IMR-90 (cell line): ENCODE measurements around the gene CHMP1A. TPM values are rescaled to one million over a fixed set of nuclear protein-coding genes. Genes with fewer than 3 reads are reported as not detected.

Source experiments
- ATAC-seq: fragments of 200-7000 bp; cut with Tn5 transposase; 2 replicates; pipeline ENCODE4 v1.9.1; 2020; ENCODE audit warnings: low read depth, mild to moderate bottlenecking, moderate library complexity
- BruUV-seq: library from RNA; stranded (reverse); fragments of 400-500 nt; replicated peaks from 2 replicates; lab custom pipeline; 2021; lab: Mats Ljungman, UMichigan
- CTCF ChIA-PET: fragments of 300-600 bp; formaldehyde crosslinking; extraction: SDS; loops from one replicate; lab custom pipeline; 2021; ENCODE audit warnings: antibody characterized with exemption; lab: Yijun Ruan, JAX
- POLR2A ChIA-PET: fragments of 300-600 bp; sonication (Branson Sonifier 250); formaldehyde crosslinking; loops from one replicate; lab custom pipeline; 2022; ENCODE audit warnings: antibody characterized with exemption; ENCODE audit not compliant: unreplicated experiment; lab: Charles Lee
- DNase-seq: peaks from one replicate; pipeline ENCODE4 v3.0.0; 2013
- H2AFZ ChIP-seq: replicated peaks from 2 replicates; pipeline ENCODE3; 2013; ENCODE audit warnings: low read length, mild to moderate bottlenecking; ENCODE audit not compliant: poor library complexity
- H2AK5ac ChIP-seq: 2 replicates; pipeline ENCODE4 v1.6.1; 2013; ENCODE audit warnings: low read depth, low read length, inconsistent platforms
- H2AK9ac ChIP-seq: replicated peaks from 2 replicates; pipeline ENCODE3; 2013; ENCODE audit warnings: mild to moderate bottlenecking, low read depth, low read length, moderate library complexity; ENCODE audit not compliant: poor library complexity
- H2BK120ac ChIP-seq: 2 replicates; pipeline ENCODE4 v1.6.1; 2013; ENCODE audit warnings: low read depth, low read length, inconsistent platforms
- H2BK15ac ChIP-seq: 3 replicates; pipeline ENCODE4 v1.6.1; 2013; ENCODE audit warnings: low read depth, low read length, inconsistent platforms
- H2BK20ac ChIP-seq: 2 replicates; pipeline ENCODE4 v1.6.1; 2013; ENCODE audit warnings: low read depth, mild to moderate bottlenecking, inconsistent platforms, low read length, moderate library complexity
- H2BK5ac ChIP-seq: 2 replicates; pipeline ENCODE4 v1.6.1; 2013; ENCODE audit warnings: mild to moderate bottlenecking, low read depth, low read length, inconsistent platforms; ENCODE audit not compliant: poor library complexity, severe bottlenecking
- H3K14ac ChIP-seq: replicated peaks from 2 replicates; pipeline ENCODE4 v1.6.1; 2013; ENCODE audit warnings: low read depth, low read length, inconsistent platforms
- H3K18ac ChIP-seq: 2 replicates; pipeline ENCODE4 v1.6.1; 2013; ENCODE audit warnings: low read depth, low read length, control low read depth
- H3K23ac ChIP-seq: 2 replicates; pipeline ENCODE4 v1.6.1; 2013; ENCODE audit warnings: low read depth, low read length, inconsistent platforms
- H3K27ac ChIP-seq: 2 replicates; pipeline ENCODE4 v1.5.1; 2013; ENCODE audit warnings: mild to moderate bottlenecking, control low read depth, low read length; ENCODE audit not compliant: insufficient read depth
- H3K27me3 ChIP-seq: 2 replicates; pipeline ENCODE4 v1.6.1; 2013; ENCODE audit warnings: low read length; ENCODE audit not compliant: control insufficient read depth, insufficient read depth
- H3K36me3 ChIP-seq: 2 replicates; pipeline ENCODE4 v1.6.1; 2013; ENCODE audit warnings: low read length, mixed read lengths; ENCODE audit not compliant: control insufficient read depth, insufficient read depth
- H3K4ac ChIP-seq: 2 replicates; pipeline ENCODE4 v1.6.1; 2013; ENCODE audit warnings: low read depth, low read length, inconsistent platforms
- H3K4me1 ChIP-seq: 2 replicates; pipeline ENCODE4 v1.6.1; 2013; ENCODE audit warnings: low read length, mixed read lengths; ENCODE audit not compliant: control insufficient read depth, insufficient read depth
- H3K4me2 ChIP-seq: 2 replicates; pipeline ENCODE4 v1.6.1; 2013; ENCODE audit warnings: low read depth, mild to moderate bottlenecking, control low read depth, low read length, moderate library complexity
- H3K4me3 ChIP-seq: 2 replicates; pipeline ENCODE4 v1.5.1; 2013; ENCODE audit warnings: low read depth, mild to moderate bottlenecking, control low read depth, low read length, moderate library complexity; ENCODE audit not compliant: insufficient read depth
- H3K56ac ChIP-seq: 2 replicates; pipeline ENCODE4 v1.6.1; 2013; ENCODE audit warnings: low read length, inconsistent platforms; ENCODE audit not compliant: insufficient read depth; ENCODE audit errors: extremely low read depth
- H3K79me1 ChIP-seq, 2 experiments: 2 replicates each; pipeline ENCODE4 v1.6.1; 2013; ENCODE audit warnings: low read length in 2 of 2, inconsistent platforms in 1 of 2, low read depth in 1 of 2
- H3K9ac ChIP-seq: 2 replicates; pipeline ENCODE4 v1.6.1; 2013; ENCODE audit warnings: low read depth, low read length, control low read depth
- H3K9me1 ChIP-seq: 2 replicates; pipeline ENCODE4 v1.6.1; 2013; ENCODE audit warnings: low read length, inconsistent platforms; ENCODE audit not compliant: insufficient read depth
- H3K9me3 ChIP-seq: 2 replicates; pipeline ENCODE4 v1.6.1; 2013; ENCODE audit warnings: low read length; ENCODE audit not compliant: control insufficient read depth, insufficient read depth
- H4K20me1 ChIP-seq: 2 replicates; pipeline ENCODE4 v1.6.1; 2013; ENCODE audit warnings: low read length, inconsistent platforms; ENCODE audit not compliant: insufficient read depth
- H4K5ac ChIP-seq: 2 replicates; pipeline ENCODE4 v1.6.1; 2013; ENCODE audit warnings: mild to moderate bottlenecking, low read depth, low read length, control low read depth
- H4K8ac ChIP-seq, 2 experiments: 2 replicates each; pipeline ENCODE4 v1.6.1; 2013; ENCODE audit warnings: low read depth in 2 of 2, low read length in 2 of 2, control low read depth in 1 of 2, inconsistent platforms in 1 of 2
- H4K91ac ChIP-seq: 2 replicates; pipeline ENCODE4 v1.6.1; 2013; ENCODE audit warnings: low read depth, low read length, inconsistent platforms; ENCODE audit not compliant: insufficient read depth
- BHLHE40 ChIP-seq: fragments of 150-350 bp; IDR thresholded peaks from 2 replicates; pipeline ENCODE4 v1.6.1; 2016; ENCODE audit warnings: mild to moderate bottlenecking, low read depth, low read length
- CEBPB ChIP-seq: IDR thresholded peaks from 2 replicates; pipeline ENCODE4 v1.6.1; 2012; ENCODE audit warnings: low read depth, low read length, improper control_type of control experiment
- FOS ChIP-seq: fragments of 150-350 bp; IDR thresholded peaks from 2 replicates; pipeline ENCODE4 v1.6.1; 2016; ENCODE audit warnings: low read depth, low read length
- MAFK ChIP-seq: IDR thresholded peaks from 2 replicates; pipeline ENCODE4 v1.6.1; 2012; ENCODE audit warnings: low read depth, low read length, improper control_type of control experiment
- MAZ ChIP-seq: IDR thresholded peaks from 2 replicates; pipeline ENCODE4 v1.6.1; 2012; ENCODE audit warnings: low read depth, mild to moderate bottlenecking, low read length, improper control_type of control experiment, moderate library complexity, borderline replicate concordance
- POLR2A ChIP-seq: IDR thresholded peaks from 2 replicates; pipeline ENCODE4 v1.6.1; 2012; ENCODE audit warnings: mild to moderate bottlenecking, low read depth, low read length
- RAD21 ChIP-seq: IDR thresholded peaks from 2 replicates; pipeline ENCODE4 v1.6.1; 2012; ENCODE audit warnings: low read length, improper control_type of control experiment
- RCOR1 ChIP-seq: IDR thresholded peaks from 2 replicates; pipeline ENCODE4 v1.6.1; 2012; ENCODE audit warnings: mild to moderate bottlenecking, low read length, improper control_type of control experiment; ENCODE audit not compliant: insufficient replicate concordance
- RFX5 ChIP-seq: IDR thresholded peaks from 2 replicates; pipeline ENCODE4 v1.8.0; 2012; ENCODE audit warnings: low read depth, mild to moderate bottlenecking, low read length, moderate library complexity
- WGBS, 2 experiments: methylation state at CpG; one replicate each; pipeline versions ENCODE4 v1.1.5 to v1.1.7; 2013; ENCODE audit warnings: missing lambda C conversion rate in 2 of 2; ENCODE audit not compliant: insufficient read length in 1 of 2; ENCODE audit errors: extremely low coverage in 2 of 2; 5-methylcytosine and 5-hydroxymethylcytosine counted together
- dilution Hi-C: fragments of 300-500 bp; cut with HindIII; formaldehyde crosslinking; loops from one replicate; pipeline ENCODE4 v1.14.3; 2018; ENCODE audit warnings: low sequenced_read_pairs; ENCODE audit not compliant: unreplicated experiment
- in situ Hi-C: fragments of 300-500 bp; cut with MboI; formaldehyde crosslinking; loops from 3 replicates; pipeline ENCODE4 v1.14.3; 2019; ENCODE audit warnings: low sequenced_read_pairs, inconsistent platforms, mixed read lengths
- intact Hi-C: fragments of 100-400 bp; cut with micrococcal nuclease; formaldehyde crosslinking; loops from 2 replicates; pipeline ENCODE4 v1.10.0; 2022
- polyA plus RNA-seq, 3 experiments: library from polyadenylated mRNA; depleted of rRNA; stranded (reverse); fragments of >200 nt; gene quantifications; 2 replicates each; pipeline ENCODE4 v1.2.3, GENCODE V29; 2012; ENCODE audit warnings: low replicate concordance in 1 of 3
- total RNA-seq: library from RNA; depleted of rRNA; stranded (reverse); fragments of >200 nt; gene quantifications from 2 replicates; pipeline ENCODE4 v1.2.3, GENCODE V29; 2012
- TF ChIP-seq, protein P1 (sequence below): fragments of 150-350 bp; IDR thresholded peaks from 2 replicates; pipeline ENCODE4 v1.6.1; 2017; ENCODE audit warnings: mild to moderate bottlenecking, antibody characterized with exemption, low read length, low read depth
- TF ChIP-seq, protein P2 (sequence below): fragments of 150-350 bp; IDR thresholded peaks from 2 replicates; pipeline ENCODE4 v1.6.1; 2016; ENCODE audit warnings: low read depth, mild to moderate bottlenecking, low read length, moderate library complexity, borderline replicate concordance

CHMP1A gene
- total and polyA plus RNA-seq, 2 of the 4 experiments (the other 2 are of a cell fraction): 97.3 to 99.8 TPM

DNA sequence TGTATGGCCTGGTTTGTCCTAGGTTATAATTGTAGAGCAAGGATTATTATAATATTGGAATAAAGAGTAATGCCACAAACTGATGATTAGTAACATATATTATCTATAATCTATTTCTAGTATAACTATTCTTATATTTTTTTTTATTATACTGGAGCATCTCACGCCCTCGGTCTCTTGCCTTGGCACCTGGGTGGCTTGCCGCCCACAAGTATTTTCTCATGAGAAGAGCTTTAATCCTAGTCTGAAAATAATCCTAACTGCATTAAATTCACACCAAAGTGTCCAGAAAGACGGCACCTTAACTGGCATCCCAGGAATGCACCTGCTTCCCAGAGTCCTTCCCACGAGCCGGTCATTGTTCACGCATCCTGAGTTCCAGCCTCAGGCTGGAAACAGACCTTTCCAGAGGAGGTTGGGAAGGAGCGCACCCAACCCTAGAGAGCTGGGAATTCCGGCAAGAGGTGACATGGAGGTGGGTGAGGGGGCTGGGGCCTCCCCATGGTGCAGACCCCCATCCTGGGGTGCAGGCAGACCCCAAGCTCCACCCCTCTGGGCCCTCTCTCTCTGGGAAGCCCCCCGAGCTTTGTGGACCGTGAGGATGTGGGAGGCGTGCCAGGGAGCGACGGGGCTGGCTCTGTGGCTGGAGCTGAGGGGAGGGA lies 15.9 kb downstream of the CHMP1A start (continued):
- TF ChIP-seq MAZ: no peak

DNA sequence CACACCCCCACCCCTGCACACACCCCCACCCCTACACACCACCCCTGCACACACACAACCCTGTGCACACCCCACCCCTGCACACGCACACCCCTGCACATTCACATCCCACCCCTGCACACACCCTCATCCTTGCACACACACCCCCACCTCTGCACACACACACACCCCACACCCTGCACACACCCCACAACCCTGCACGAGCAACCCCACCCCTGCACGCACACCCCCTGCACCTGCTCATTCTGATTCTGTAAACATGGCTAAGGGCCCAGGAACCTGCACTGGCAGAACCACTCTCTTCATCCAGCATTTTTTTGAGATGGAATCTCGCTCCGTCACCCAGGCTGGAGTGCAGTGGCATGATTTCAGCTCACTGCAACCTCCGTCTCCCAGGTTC lies 18.1 kb downstream of the CHMP1A start:
- H4K20me1 ChIP-seq: no peaks in the 10 kb centered on the region; the same call in 1 of the 2 replicates
- no peak overlapping the region for H2BK15ac ChIP-seq
- dilution Hi-C loops: no loop called here
- ATAC-seq (no peak), DNase-seq (no peak)
- no peak overlapping the region for H3K14ac ChIP-seq
- H2BK120ac ChIP-seq: no peak overlapping the region
- no peak overlapping the region for H2AK5ac ChIP-seq
- peaks cover 0 to 3% of the 10 kb centered on the region in 2 experiments; a peak in 1 of 4 replicates for H3K79me1 ChIP-seq
- in situ Hi-C loops: no loop called here
- no peak overlapping the region for H4K91ac ChIP-seq
- no peak overlapping the region for H3K4me3 ChIP-seq
- intact Hi-C loops: no loop called here
- no peak overlapping the region for H3K4me2 ChIP-seq
- no peak overlapping the region for H2BK5ac ChIP-seq
- H3K9me1 ChIP-seq: no peaks in the 10 kb centered on the region
- H2AK9ac ChIP-seq: no peak overlapping the region
- peaks cover 5% of the 10 kb centered on the region; the same call in 1 of the 2 replicates for H3K36me3 ChIP-seq
- no peak overlapping the region for H3K23ac ChIP-seq
- H2AFZ ChIP-seq: no peak overlapping the region
- no peak overlapping the region for H3K18ac ChIP-seq
- no peak overlapping the region for H3K4ac ChIP-seq
- WGBS, 2 experiments: 82% methylated on average over 5 of the region's 6 CpGs; no CpG with 5 or more reads in 1 of the 2 experiments
- no peak overlapping the region for H4K5ac ChIP-seq
- no peak overlapping the region for H2BK20ac ChIP-seq
- peaks cover under 1% of the 10 kb centered on the region; the same call in 1 of the 2 replicates for H3K27me3 ChIP-seq
- CTCF ChIA-PET: no interaction called here
- no peak overlapping the region for H4K8ac ChIP-seq
- POLR2A ChIA-PET: no interaction called here
- H3K9ac ChIP-seq: no peak overlapping the region
- no peak overlapping the region for H3K27ac ChIP-seq
- no peak overlapping the region for H3K56ac ChIP-seq
- no peak for TF ChIP-seq FOS
- TF ChIP-seq, protein P1, sequence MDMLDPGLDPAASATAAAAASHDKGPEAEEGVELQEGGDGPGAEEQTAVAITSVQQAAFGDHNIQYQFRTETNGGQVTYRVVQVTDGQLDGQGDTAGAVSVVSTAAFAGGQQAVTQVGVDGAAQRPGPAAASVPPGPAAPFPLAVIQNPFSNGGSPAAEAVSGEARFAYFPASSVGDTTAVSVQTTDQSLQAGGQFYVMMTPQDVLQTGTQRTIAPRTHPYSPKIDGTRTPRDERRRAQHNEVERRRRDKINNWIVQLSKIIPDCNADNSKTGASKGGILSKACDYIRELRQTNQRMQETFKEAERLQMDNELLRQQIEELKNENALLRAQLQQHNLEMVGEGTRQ: no peak
- no peak for TF ChIP-seq RCOR1
- TF ChIP-seq, protein P2, sequence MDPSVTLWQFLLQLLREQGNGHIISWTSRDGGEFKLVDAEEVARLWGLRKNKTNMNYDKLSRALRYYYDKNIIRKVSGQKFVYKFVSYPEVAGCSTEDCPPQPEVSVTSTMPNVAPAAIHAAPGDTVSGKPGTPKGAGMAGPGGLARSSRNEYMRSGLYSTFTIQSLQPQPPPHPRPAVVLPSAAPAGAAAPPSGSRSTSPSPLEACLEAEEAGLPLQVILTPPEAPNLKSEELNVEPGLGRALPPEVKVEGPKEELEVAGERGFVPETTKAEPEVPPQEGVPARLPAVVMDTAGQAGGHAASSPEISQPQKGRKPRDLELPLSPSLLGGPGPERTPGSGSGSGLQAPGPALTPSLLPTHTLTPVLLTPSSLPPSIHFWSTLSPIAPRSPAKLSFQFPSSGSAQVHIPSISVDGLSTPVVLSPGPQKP: no peak
- no peak for TF ChIP-seq BHLHE40
- no peak for TF ChIP-seq RFX5
- TF ChIP-seq POLR2A: no peak
- TF ChIP-seq RAD21: no peak
- no peak for TF ChIP-seq CEBPB
- TF ChIP-seq MAFK: no peak
- no TSS peak for BruUV-seq
- H3K4me1 ChIP-seq: peaks cover 2% of the 10 kb centered on the region; the same call in 1 of the 2 replicates
- H3K9me3 ChIP-seq: no peaks in the 10 kb centered on the region
